GM23248 (cell line): ENCODE results near the gene RUNX1. TPM values are rescaled to one million over a fixed set of nuclear protein-coding genes. Genes with fewer than 3 reads are reported as not detected.

Experiments
- DNase-seq: peaks from one replicate; pipeline ENCODE4 v3.0.0-alpha.2; 2015
- H2AFZ ChIP-seq: fragments of 200-600 bp; sonication (generic); 2 replicates; pipeline ENCODE4 v1.6.1; 2016; ENCODE audit warnings: antibody characterized with exemption
- H3F3A ChIP-seq: fragments of 200-600 bp; sonication (generic); 2 replicates; pipeline ENCODE4 v1.6.1; 2016; ENCODE audit warnings: mild to moderate bottlenecking, antibody characterized with exemption, mixed run types; ENCODE audit not compliant: insufficient read depth
- H3K27ac ChIP-seq: fragments of 200-600 bp; sonication (generic); 2 replicates; pipeline ENCODE4 v1.5.1; 2016; ENCODE audit warnings: mild to moderate bottlenecking
- H3K27me3 ChIP-seq: fragments of 200-600 bp; sonication (generic); replicated peaks from 2 replicates; pipeline ENCODE4 v1.6.1; 2016; ENCODE audit warnings: mild to moderate bottlenecking; ENCODE audit not compliant: insufficient read depth
- H3K36me3 ChIP-seq: fragments of 200-600 bp; sonication (generic); 2 replicates; pipeline ENCODE4 v1.6.1; 2016; ENCODE audit warnings: low read depth, mild to moderate bottlenecking
- H3K4me1 ChIP-seq: fragments of 200-600 bp; sonication (generic); 2 replicates; pipeline ENCODE4 v1.6.1; 2016; ENCODE audit warnings: mild to moderate bottlenecking; ENCODE audit not compliant: insufficient read depth
- H3K4me2 ChIP-seq: fragments of 200-600 bp; sonication (generic); one replicate; pipeline ENCODE4 v1.6.1; 2016; ENCODE audit warnings: mild to moderate bottlenecking; ENCODE audit not compliant: unreplicated experiment
- H3K4me3 ChIP-seq: fragments of 200-600 bp; sonication (generic); 2 replicates; pipeline ENCODE4 v1.5.1; 2016; ENCODE audit warnings: mild to moderate bottlenecking
- H3K79me2 ChIP-seq: fragments of 200-600 bp; sonication (generic); 2 replicates; pipeline ENCODE4 v1.6.1; 2016; ENCODE audit warnings: mild to moderate bottlenecking; ENCODE audit not compliant: insufficient read depth
- H3K9ac ChIP-seq: fragments of 200-600 bp; sonication (generic); 2 replicates; pipeline ENCODE4 v1.6.1; 2016; ENCODE audit warnings: mild to moderate bottlenecking
- H3K9me2 ChIP-seq: fragments of 200-600 bp; sonication (generic); 2 replicates; pipeline ENCODE4 v1.6.1; 2016; ENCODE audit warnings: mixed run types, mild to moderate bottlenecking, moderate library complexity; ENCODE audit not compliant: insufficient read depth
- H3K9me3 ChIP-seq: fragments of 200-600 bp; sonication (generic); one replicate; pipeline ENCODE4 v1.6.1; 2017; ENCODE audit warnings: low read depth
- H4K20me1 ChIP-seq: fragments of 200-600 bp; sonication (generic); 2 replicates; pipeline ENCODE4 v1.6.0; 2016; ENCODE audit not compliant: insufficient read depth
- EZH2 ChIP-seq: fragments of 200-600 bp; sonication (generic); IDR thresholded peaks from 2 replicates; pipeline ENCODE4 v1.6.1; 2018; ENCODE audit warnings: antibody characterized with exemption, mild to moderate bottlenecking; ENCODE audit not compliant: insufficient read depth, poor library complexity, severe bottlenecking
- EZH2phosphoT487 ChIP-seq: fragments of 200-600 bp; sonication (generic); IDR thresholded peaks from 2 replicates; pipeline ENCODE4 v1.6.1; 2018; ENCODE audit warnings: antibody characterized with exemption, moderate library complexity, mild to moderate bottlenecking, low read depth; ENCODE audit not compliant: insufficient read depth
- WGBS, 2 experiments: methylation state at CpG; one replicate each; pipeline ENCODE4 v1.1.6; 2015 to 2017; ENCODE audit warnings: low lambda C conversion rate in 2 of 2, low coverage in 1 of 2; ENCODE audit errors: missing lambda C conversion rate in 2 of 2; 5-methylcytosine and 5-hydroxymethylcytosine counted together
- in situ Hi-C: fragments of 300-500 bp; cut with MboI; formaldehyde crosslinking; loops from 2 replicates; pipeline ENCODE4 v1.15.0; 2020
- polyA plus RNA-seq: library from polyadenylated mRNA; unstranded; fragments of >200 nt; fragmentation: Nextera tagmentation; extraction: Ambion mirVana; gene quantifications from 2 replicates; pipeline ENCODE4 v1.2.1, GENCODE V29; 2016
- total RNA-seq: library from RNA; depleted of rRNA; stranded (reverse); fragments of >200 nt; shearing (Covaris generic); gene quantifications from 2 replicates; pipeline ENCODE4 v1.2.3, GENCODE V29; 2014

Gene RUNX1
- total and polyA plus RNA-seq, 2 experiments from 2014 or later, result 21.3 to 32.6 TPM

GRCh38 chr21:34915364-34915841 lies 133.7 kb downstream of the RUNX1 start:
- in situ Hi-C loops, result no loop called here
- Histone ChIP-seq H3K27me3 (no peaks in the 10 kb centered on the region), H3K27ac (peak overlapping the region; percentile 46), H3F3A (peaks cover 30% of the 10 kb centered on the region), H4K20me1 (no peaks in the 10 kb centered on the region), H3K9ac (no peak overlapping the region), H3K36me3 (no peaks in the 10 kb centered on the region), H3K9me3 (no peaks in the 10 kb centered on the region), H2AFZ (no peak overlapping the region), H3K9me2 (no peaks in the 10 kb centered on the region), H3K79me2 (no peaks in the 10 kb centered on the region), H3K4me2 (peak overlapping the region; percentile 39), H3K4me3 (0 out of 2 replicates have a peak overlapping the region, but pooled peaks have one; percentile 5), H3K4me1 (peaks cover 42% of the 10 kb centered on the region)
- no peak for TF ChIP-seq EZH2
- TF ChIP-seq EZH2phosphoT487, result no peak
- DNase-seq, result peak; percentile 73

DNA sequence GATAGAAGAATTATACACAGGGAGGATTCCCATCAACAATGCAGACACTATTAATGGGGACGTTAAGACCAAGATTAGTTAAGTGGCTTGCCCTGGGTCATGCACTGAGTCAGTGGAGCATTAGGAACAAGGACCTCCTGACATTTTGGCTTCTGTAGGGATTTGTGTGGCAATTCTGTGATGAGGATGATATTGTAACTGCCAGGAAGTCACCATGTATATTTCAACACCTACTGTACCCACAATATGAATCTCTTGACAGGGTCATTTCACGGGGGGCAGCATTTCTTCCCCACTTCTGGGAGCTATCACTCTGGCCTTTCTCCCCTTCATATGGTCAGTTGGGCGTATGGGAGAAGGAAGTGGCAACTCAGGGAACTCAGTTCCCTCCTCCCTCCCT lies 134.9 kb downstream of the RUNX1 start:
- no peaks in the 10 kb centered on the region for H3K9me3 ChIP-seq
- H3F3A ChIP-seq, result peaks cover 35% of the 10 kb centered on the region
- no peaks in the 10 kb centered on the region for H3K36me3 ChIP-seq
- peaks cover 48% of the 10 kb centered on the region for H3K4me1 ChIP-seq
- TF ChIP-seq EZH2 (no peak), EZH2phosphoT487 (no peak)
- peak overlapping the region; percentile 50 for H3K4me2 ChIP-seq
- peak overlapping the region; percentile 23; the same call in 1 of the 2 replicates for H2AFZ ChIP-seq
- WGBS, 2 experiments, result 46 to 52% methylated on average over 3 of the region's 3 CpGs
- H4K20me1 ChIP-seq, result no peaks in the 10 kb centered on the region
- no peaks in the 10 kb centered on the region for H3K9me2 ChIP-seq
- no peak overlapping the region for H3K9ac ChIP-seq
- no peaks in the 10 kb centered on the region for H3K27me3 ChIP-seq
- H3K27ac ChIP-seq, result peak overlapping the region; percentile 54
- no peak for DNase-seq
- H3K79me2 ChIP-seq, result no peaks in the 10 kb centered on the region
- H3K4me3 ChIP-seq, result no peak overlapping the region
- in situ Hi-C loops, result no loop called here

- peak; percentile 48 for DNase-seq
- in situ Hi-C loops, result no loop called here
- Histone ChIP-seq H3K9me3 (no peaks in the 10 kb centered on the region), H3K4me2 (peak overlapping the region; percentile 50), H3K36me3 (no peaks in the 10 kb centered on the region), H4K20me1 (no peaks in the 10 kb centered on the region), H3K9ac (no peak overlapping the region), H3K79me2 (no peaks in the 10 kb centered on the region), H3K27ac (peak overlapping the region; percentile 54), H3K27me3 (no peaks in the 10 kb centered on the region), H3F3A (peaks cover 35% of the 10 kb centered on the region), H3K4me1 (peaks cover 48% of the 10 kb centered on the region), H3K9me2 (no peaks in the 10 kb centered on the region), H2AFZ (peak overlapping the region; percentile 23), H3K4me3 (0 out of 2 replicates have a peak overlapping the region, but pooled peaks have one; percentile 19)
- TF ChIP-seq EZH2phosphoT487 (no peak), EZH2 (no peak)
- WGBS, 2 experiments, result 10 to 11% methylated on average over 5 of the region's 5 CpGs
Observed at GRCh38 chr21:34913811-34914210, 135.3 kb downstream of the RUNX1 start.

DNA sequence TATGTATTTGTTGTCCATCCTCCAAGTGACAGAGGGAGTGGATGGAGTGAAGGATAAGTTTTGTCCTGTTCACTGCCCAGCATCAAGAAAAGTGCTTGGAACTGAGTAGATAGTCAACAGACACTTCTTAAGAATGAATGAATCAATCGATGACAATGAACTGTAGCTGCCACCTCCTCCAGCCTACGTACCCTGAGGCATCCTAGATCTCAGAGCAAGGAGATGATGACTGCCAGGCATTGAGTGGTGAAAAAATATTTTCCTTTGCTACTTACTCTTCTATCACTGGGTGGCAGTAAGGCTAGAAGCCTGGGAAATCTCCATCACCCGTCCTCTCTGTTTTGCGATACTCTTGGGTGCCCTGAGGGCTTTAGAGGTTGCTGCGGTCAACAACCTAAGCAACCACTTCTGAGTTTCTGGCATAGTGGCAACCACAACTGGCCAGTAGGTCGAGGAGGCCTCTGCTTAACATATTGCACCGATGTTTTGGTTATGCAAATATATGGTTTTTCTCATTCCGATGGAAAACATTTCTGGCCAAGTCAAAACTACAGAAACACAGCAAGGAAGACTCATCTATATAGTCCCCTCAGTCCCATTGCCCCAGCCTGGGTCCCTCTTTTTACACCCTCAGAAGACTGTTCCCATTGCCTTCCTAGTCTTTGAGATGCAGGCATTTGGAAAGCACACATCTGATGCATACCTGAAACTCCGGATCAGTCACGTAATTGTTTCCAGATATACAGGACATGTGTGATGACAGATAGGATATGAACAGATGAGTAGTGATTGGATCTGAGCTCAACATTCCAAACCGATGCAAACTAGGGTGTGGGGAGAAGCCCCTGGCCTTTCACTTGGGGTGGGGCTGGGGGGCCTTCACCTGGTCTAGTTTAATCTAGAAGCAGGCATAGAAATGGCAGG lies 136.8 kb downstream of the RUNX1 start:
- no peak overlapping the region for H3K4me3 ChIP-seq
- H3K9me2 ChIP-seq, result no peaks in the 10 kb centered on the region
- H3K4me1 ChIP-seq, result peaks cover 58% of the 10 kb centered on the region
- 72 to 74% methylated on average over 11 of the region's 11 CpGs for WGBS, 2 experiments
- peak; percentile 20 for DNase-seq
- no peaks in the 10 kb centered on the region for H3K27me3 ChIP-seq
- no peak overlapping the region for H3K27ac ChIP-seq
- no peak overlapping the region for H3K4me2 ChIP-seq
- no peak overlapping the region for H3K9ac ChIP-seq
- no peaks in the 10 kb centered on the region for H3K36me3 ChIP-seq
- H2AFZ ChIP-seq, result no peak overlapping the region
- H3K79me2 ChIP-seq, result no peaks in the 10 kb centered on the region
- H3F3A ChIP-seq, result peaks cover 41% of the 10 kb centered on the region
- in situ Hi-C loops, result no loop called here
- H4K20me1 ChIP-seq, result no peaks in the 10 kb centered on the region
- TF ChIP-seq EZH2 (no peak), EZH2phosphoT487 (no peak)
- no peaks in the 10 kb centered on the region for H3K9me3 ChIP-seq
